Right ventricle myocardium inferior (tissue), 1 donor: ENCODE measurements around the gene R3HDML. TPM values are rescaled to one million over a fixed set of nuclear protein-coding genes. Genes with fewer than 3 reads are reported as not detected.
"Not testable (repeated sequence)": the region's sequence is repeated elsewhere in the genome, so short reads cannot be mapped to it uniquely, and the experiment has no call there.

Experiments used
- ATAC-seq: fragments of 200-7000 bp; cut with Tn5 transposase; one replicate; pipeline ENCODE4 v1.9.1; 2020; ENCODE audit warnings: mild to moderate bottlenecking, moderate library complexity
- DNase-seq: peaks from one replicate; pipeline ENCODE4 v3.0.0; 2021; ENCODE audit errors: missing footprints
- intact Hi-C: fragments of 100-400 bp; cut with DNase I; formaldehyde crosslinking; loops from one replicate; pipeline ENCODE4 v1.11.0; 2022
- long read RNA-seq: library from polyadenylated mRNA; unstranded; transcript quantifications from one replicate; pipeline ENCODE4 v2.0.0, GENCODE V29; 2021
- total RNA-seq: library from RNA; stranded (reverse); fragmentation: NEBNext Ultra II Directional; extraction: Animal tissue kit (Norgen Biotek cat#: 25700); gene quantifications from one replicate; pipeline ENCODE4 v1.2.1, GENCODE V29; 2021
- donor health status: DM: no; HTN: yes; CAD: no; lungs with severe emphysema.

Gene R3HDML
- total RNA-seq = not detected
- long read RNA-seq = 0 reads

GRCh38 chr20:44336725-44337380 lies at the start of gene R3HDML:
R3HDML (plus strand) TSS chr20:44337043; CDS start chr20:44337158, 115 bp downstream.
- no peak for DNase-seq
- no peak for ATAC-seq
- intact Hi-C loops = no loop called here

GRCh38 chr20:44287272-44288097 lies 49.4 kb upstream of the R3HDML start:
- DNase-seq (no peak), ATAC-seq (peak; percentile 52)
- intact Hi-C loops = loop anchor here (5.0 kb wide), 1 partner anchor 65 kb away; no protein-coding TSS in a partner anchor

- no peak for DNase-seq
- ATAC-seq = peak; percentile 62
- intact Hi-C loops = loop anchor here (5.0 kb wide), 1 partner anchor 66 kb away; no protein-coding TSS in a partner anchor
Observed at GRCh38 chr20:44288252-44288651, 48.6 kb upstream of the R3HDML start.

- intact Hi-C loops = no loop called here
- DNase-seq (no peak), ATAC-seq (no peak)
Observed at GRCh38 chr20:44291754-44292153, 45.1 kb upstream of the R3HDML start.

- ATAC-seq (peak; percentile 86), DNase-seq (peak; percentile 77)
- intact Hi-C loops = no loop called here
Observed at GRCh38 chr20:44296011-44296410, 40.8 kb upstream of the R3HDML start.

GRCh38 chr20:44297721-44298120 lies 39.1 kb upstream of the R3HDML start:
- DNase-seq (no peak), ATAC-seq (no peak)
- intact Hi-C loops = no loop called here

GRCh38 chr20:44299011-44299535 lies 37.8 kb upstream of the R3HDML start:
- intact Hi-C loops, ATAC-seq, DNase-seq: not testable (repeated sequence)

GRCh38 chr20:44301285-44301684 lies 35.6 kb upstream of the R3HDML start:
- intact Hi-C loops = loop anchor here (10.0 kb wide), 1 partner anchor 186 kb away; no protein-coding TSS in a partner anchor
- ATAC-seq (no peak), DNase-seq (no peak)

- intact Hi-C loops = loop anchor here (10.0 kb wide), 1 partner anchor 187 kb away; no protein-coding TSS in a partner anchor
- DNase-seq (no peak), ATAC-seq (peak; percentile 76)
Observed at GRCh38 chr20:44302026-44302669, 34.7 kb upstream of the R3HDML start.

GRCh38 chr20:44302736-44303135 lies 34.1 kb upstream of the R3HDML start:
- intact Hi-C loops = loop anchor here (10.0 kb wide), 1 partner anchor 188 kb away; no protein-coding TSS in a partner anchor
- no peak for ATAC-seq
- DNase-seq = no peak

- ATAC-seq (no peak), DNase-seq (no peak)
- intact Hi-C loops = loop anchor here (10.0 kb wide), 1 partner anchor 190 kb away; no protein-coding TSS in a partner anchor
Observed at GRCh38 chr20:44304383-44304782, 32.5 kb upstream of the R3HDML start.

- intact Hi-C loops = loop anchor here (10.0 kb wide), 1 partner anchor 192 kb away; no protein-coding TSS in a partner anchor
- no peak for ATAC-seq
- no peak for DNase-seq
Observed at GRCh38 chr20:44306927-44307326, 29.9 kb upstream of the R3HDML start.

- ATAC-seq = peak; percentile 67
- no peak for DNase-seq
- intact Hi-C loops = loop anchor here (5.0 to 10.0 kb wide), 3 partner anchors 77 to 195 kb away; no protein-coding TSS in a partner anchor
Observed at GRCh38 chr20:44309763-44310663, 26.8 kb upstream of the R3HDML start.

GRCh38 chr20:44310664-44311639 lies 25.9 kb upstream of the R3HDML start, which contains the start of gene FITM2:
FITM2 (minus strand) TSS chr20:44311202; CDS start chr20:44311148, 54 bp downstream.
- ATAC-seq = peak; percentile 86
- intact Hi-C loops = loop anchor here (1.0 to 10.0 kb wide), 3 partner anchors 76 to 154 kb away; no protein-coding TSS in a partner anchor

GRCh38 chr20:44314870-44315269 lies 22.0 kb upstream of the R3HDML start:
- intact Hi-C loops = loop anchor here (5.0 to 10.0 kb wide), 2 partner anchors 72 to 150 kb away; no protein-coding TSS in a partner anchor
- ATAC-seq (no peak), DNase-seq (no peak)

More at GRCh38 chr20:44310664-44311639, 25.9 kb upstream of the R3HDML start, which contains the start of gene FITM2:
- DNase-seq = peak; percentile 100

GRCh38 chr20:44319839-44320422 lies 16.9 kb upstream of the R3HDML start:
- DNase-seq (no peak), ATAC-seq (no peak)
- intact Hi-C loops = loop anchor here (10.0 kb wide), 1 partner anchor 145 kb away; no protein-coding TSS in a partner anchor
